NCI-H82 treated with DMSO at 0.1 percent for 48 hours (cell line): Measurements from ENCODE around the gene LEKR1.
"Not testable (repeated sequence)": the region's sequence is repeated elsewhere in the genome, so short reads cannot be mapped to it uniquely, and the experiment has no call there.

ENCODE experiments used
- DNase-seq: peaks from one replicate; lab custom pipeline; 2025; ENCODE audit not compliant: unreplicated experiment; lab: John Stamatoyannopoulos, UW

Gene LEKR1

DNA sequence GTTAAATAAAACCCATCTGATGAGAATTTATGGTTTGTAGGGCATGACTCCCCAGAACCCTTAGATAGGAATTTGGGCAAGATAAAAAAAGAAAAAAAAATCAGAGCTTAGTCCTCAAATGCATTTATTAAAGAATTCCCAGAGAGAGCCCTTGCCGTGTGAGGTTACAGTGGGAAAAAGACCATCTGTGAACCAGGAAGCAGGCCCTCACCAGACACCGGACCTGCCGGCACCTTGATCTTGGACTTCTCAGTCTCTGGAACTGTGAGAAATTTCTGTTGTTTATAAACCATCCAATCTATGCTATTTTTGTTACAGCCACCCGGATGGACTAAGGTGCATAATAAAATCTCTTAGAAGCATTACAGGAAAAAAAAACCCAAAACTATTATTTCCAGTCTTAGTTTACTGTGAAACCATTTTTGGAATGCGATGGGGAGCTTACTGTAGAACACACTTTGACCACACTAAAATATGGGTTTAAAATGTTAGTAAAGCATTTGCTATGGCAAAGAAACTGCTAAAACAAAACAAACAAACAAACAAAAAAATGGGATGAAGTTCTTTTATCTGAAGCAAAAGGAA, 72.2 kb downstream of the LEKR1 start:
- DNase-seq, result no peak

GRCh38 chr3:156899951-156900350, 73.8 kb downstream of the LEKR1 start:
- no peak for DNase-seq

DNA sequence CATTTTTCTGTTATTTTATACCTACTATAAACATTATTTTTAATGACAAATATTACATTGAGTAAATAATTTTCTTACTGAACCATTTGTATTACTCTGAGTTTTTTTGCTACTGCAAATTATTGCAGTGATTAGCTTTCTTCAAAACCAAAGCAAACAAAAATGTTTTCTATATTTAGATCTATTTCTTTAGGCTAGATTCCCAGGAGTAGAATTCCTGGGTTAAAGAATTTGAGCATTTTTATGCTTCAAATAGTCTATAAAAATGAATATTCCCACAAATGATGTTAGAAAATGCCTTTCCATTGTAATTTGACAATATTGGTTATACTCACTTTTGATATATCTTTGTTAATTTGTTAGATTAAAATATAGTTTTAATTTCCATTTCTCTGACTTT, 76.8 kb downstream of the LEKR1 start:
- no peak for DNase-seq

DNA sequence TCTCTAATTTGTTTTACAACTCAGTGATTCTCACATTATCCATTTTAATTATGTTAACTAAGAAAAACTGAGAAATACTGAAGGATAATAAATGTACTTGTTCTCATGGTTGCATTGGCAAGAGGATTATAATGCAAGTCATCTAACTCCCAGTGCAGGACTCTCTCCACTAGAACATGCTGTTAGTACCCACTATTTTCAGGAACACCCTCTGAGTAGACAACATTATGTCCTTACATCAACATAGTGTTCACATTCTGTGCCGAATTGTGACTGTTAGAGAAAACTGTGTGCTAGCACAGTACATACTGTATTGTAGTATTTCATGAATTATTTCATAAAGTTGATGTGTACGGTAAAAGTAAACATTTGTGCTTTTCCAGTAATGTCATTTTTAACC, 80.1 kb downstream of the LEKR1 start:
- no peak for DNase-seq

DNA sequence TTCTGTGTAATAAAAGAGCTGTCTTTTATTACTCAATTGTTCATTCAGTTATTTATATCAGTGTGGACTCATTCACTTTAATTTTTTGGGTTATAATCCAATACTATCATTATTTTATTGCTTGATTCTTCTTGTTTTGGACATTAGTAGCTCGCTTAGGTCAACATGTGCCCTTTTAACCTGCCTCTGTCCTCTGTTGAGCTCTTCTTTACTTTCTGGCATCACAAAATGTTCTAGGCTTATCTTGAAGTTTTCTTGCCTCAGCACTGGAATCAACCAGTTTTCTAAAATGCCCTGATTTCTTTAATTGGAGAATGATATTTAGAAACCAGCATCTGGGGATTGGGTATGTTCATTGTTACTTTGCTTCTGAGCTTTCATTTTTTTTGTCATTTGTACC, 82.2 kb downstream of the LEKR1 start:
- no peak for DNase-seq

GRCh38 chr3:156910022-156910421, 83.9 kb downstream of the LEKR1 start:
- DNase-seq, result no peak

DNA sequence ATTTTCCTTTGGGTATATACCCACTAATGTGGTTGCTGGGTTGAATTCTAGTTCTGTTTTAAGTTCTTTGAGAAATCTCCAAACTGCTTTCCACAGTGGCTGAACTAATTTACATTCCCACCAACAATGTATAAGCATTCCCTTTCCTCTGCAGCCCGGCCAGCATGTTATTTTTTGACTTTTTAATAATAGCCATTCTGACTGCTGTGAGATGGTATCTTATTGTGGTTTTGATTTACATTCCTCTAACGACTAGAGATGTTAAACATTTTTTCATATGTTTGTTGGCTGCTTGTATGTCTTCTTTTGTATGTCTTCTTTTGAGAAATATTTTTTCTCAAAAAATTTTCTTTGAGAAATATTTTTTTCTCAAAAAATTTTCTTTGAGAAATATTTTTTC, 84.7 kb downstream of the LEKR1 start:
- not testable (repeated sequence) for DNase-seq

- not testable (repeated sequence) for DNase-seq
These were observed 88.1 kb downstream of the LEKR1 start for GRCh38 chr3:156914300-156914699.

- DNase-seq, result no peak
These were observed 89.2 kb downstream of the LEKR1 start for GRCh38 chr3:156915372-156915771.

GRCh38 chr3:156918746-156919145, 92.6 kb downstream of the LEKR1 start:
- DNase-seq, result no peak

DNA sequence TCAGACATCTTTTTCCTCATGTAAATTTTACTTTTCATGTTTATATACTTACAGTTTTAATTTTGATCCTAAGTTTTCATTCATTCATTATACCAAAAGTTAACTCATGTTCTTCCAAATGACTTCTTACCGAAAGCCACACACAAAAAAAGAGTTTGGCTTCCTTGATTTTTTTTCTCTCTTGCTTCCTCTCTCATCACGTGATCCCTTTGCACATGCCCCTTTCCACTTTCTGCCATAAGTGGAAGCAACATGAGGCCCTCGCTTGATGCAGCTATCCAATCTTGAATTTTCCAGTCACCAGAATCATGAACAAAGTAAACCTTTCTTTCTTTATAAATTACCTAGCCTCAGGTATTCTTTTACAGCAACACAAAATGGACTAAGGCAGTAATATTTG, 93.7 kb downstream of the LEKR1 start:
- no peak for DNase-seq

GRCh38 chr3:156920399-156920798, 94.2 kb downstream of the LEKR1 start:
- no peak for DNase-seq

DNA sequence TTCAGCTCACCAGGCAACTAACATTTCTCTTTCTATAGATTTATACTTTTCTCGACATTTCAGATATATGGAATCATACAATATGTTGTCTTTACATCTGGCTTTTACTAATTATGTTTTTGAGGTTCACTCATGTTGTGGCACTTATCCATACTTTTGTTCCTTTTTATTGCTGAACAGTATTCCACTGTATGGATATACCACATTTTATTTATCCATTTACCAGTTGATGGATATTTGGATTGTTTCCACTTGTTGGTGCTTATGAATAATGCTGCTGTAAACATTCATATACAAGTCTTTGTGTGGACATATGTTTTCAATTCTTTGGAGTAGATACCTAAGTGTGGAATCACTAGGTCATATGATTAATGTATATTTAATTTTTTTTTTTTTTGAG, 97.2 kb downstream of the LEKR1 start:
- DNase-seq, result no peak

- no peak for DNase-seq
These were observed 112.6 kb downstream of the LEKR1 start for GRCh38 chr3:156938724-156939123.

DNA sequence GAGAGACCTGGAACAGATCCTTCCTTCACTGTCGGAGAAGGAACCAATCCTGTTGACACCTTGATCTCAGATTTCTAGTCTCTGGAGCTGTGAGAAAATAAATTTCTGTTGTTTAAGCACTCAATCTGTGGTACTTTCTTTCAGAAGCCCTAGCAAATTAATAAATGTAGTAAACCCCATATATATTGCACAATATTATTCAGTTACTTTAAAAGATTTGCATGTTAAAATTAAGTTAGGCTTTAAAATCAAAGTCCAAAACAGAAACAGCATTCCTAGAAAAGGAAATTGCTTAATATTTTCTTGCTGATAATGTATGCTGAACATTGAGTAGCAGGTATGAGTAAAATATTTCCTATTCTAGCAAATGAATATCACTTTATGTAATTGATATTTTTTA, 113.2 kb downstream of the LEKR1 start:
- DNase-seq, result no peak

DNA sequence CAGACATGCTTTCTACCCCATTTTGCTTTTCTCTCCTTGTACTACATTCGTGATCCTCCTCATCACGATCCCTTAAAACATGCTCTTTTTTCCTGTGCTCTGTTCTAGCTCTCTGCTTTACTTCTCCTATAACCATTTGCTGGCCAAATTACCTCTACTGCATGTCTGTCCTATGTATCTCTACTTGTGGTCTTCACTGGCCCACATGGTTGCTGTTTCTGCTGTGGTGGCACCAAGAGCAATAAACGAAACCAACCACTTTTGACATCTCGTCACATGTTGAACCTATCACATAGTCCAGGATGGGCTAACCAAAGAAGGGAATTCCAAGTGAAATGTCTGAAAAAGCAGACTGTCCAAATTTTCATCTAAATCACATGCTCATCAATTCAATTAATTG, 115.2 kb downstream of the LEKR1 start:
- no peak for DNase-seq

GRCh38 chr3:156948402-156949210, 122.5 kb downstream of the LEKR1 start:
- peak; percentile 70 for DNase-seq

GRCh38 chr3:156952011-156952410, 125.9 kb downstream of the LEKR1 start:
- DNase-seq, result no peak

- DNase-seq, result no peak
These were observed 131.6 kb downstream of the LEKR1 start for GRCh38 chr3:156957715-156958114.

GRCh38 chr3:156963096-156963495, 136.9 kb downstream of the LEKR1 start:
- no peak for DNase-seq

- no peak for DNase-seq
These were observed 138.4 kb downstream of the LEKR1 start for GRCh38 chr3:156964577-156964976.

GRCh38 chr3:156966349-156966748, 140.2 kb downstream of the LEKR1 start:
- DNase-seq, result not testable (repeated sequence)

DNA sequence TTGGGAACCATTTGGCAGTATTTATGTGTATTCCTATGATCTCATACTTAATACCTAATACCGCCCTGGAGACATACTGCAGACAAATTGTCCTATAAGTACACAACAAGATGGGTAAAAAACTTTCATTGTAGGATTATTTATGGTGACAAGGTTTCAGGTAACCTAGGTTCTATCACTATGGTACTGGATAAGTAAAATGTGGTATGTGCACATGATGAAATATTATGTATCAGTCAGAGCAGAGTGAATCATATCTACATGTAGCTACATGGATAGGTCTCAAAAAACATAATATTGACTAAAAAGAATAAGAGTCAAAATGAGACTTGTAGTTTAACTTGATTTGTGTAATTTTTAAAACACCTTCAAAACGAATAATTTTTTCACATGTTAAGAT, 147.8 kb downstream of the LEKR1 start:
- DNase-seq, result no peak
